ENCODE data around the gene CRADD.

CRADD gene

GRCh38 chr12:93882763-93883162 is 205.6 kb downstream of the CRADD start:
- no peak for TF ChIP-seq CTCF (IDR thresholded peaks at IDR 0.05)

DNA sequence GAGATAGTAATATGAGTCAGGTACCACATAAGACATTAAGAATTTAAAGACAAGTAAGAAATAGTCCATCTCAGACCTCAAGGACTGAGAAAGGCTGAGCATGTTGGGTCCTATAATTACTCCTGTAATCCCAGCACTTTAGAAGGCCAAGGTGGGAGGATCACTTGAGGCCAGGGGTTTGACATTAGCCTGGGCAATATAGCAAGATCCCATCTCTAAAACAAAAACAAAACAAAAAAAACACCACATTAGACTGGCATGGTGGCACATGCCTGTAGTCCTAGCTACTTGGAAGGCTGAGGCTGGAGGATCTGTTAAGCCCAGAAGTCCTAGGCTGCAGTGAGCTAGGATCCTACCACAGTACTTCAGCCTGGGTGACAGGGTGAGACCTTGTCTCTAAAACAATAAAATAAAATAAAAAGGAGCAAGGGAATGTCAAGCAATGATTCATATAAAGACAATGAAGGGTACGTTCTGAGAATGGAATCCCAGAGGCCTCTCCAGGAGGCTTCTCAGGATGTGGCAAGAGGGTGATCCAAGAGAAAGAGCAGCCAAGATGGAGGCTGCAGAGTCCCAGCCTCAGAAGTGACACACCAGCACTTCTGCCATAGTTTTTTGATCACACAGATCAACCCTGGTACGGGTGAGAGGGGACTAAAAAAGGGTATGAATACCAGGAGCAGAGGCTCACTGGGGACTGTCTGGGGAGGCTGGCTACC is 206.4 kb downstream of the CRADD start:
- no peak for TF ChIP-seq CTCF (IDR thresholded peaks at IDR 0.05)

DNA sequence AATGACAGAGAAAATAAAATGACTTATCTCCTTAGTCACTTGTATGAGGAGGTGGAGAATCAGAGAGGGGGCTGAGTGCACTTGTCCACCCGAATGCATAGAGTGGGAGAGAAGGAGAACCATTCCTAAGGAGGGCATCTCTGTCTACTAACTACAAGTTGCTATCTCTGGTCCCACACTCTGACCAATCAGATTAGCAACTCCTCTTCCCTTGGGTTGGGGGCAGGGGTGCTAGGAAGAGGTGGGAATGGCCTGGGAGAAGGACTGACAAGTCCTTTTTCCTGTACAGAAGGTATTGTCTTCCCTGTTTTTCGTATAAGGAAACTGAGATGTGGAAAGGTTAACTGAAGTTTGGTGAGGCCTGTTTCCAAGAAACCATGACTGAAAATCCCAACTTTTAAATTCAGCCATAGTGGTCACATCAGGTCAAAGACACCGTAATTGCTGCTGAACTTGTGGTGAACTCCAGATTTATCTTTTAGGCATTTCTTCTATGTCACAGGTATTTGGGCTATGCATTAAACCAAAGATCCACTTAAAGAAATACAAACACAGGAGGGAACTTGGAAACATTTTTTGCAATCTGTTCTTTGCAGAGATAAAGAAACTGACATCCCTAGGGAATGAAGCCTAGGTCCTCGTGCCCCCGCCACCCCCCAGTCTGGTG is 207.8 kb downstream of the CRADD start:
- TF ChIP-seq CTCF (IDR thresholded peaks at IDR 0.05), result no peak

GRCh38 chr12:93886533-93887511 is 209.6 kb downstream of the CRADD start:
- TF ChIP-seq CTCF (IDR thresholded peaks at IDR 0.05), result no peak

GRCh38 chr12:93888964-93889363 is 211.8 kb downstream of the CRADD start:
- no peak for TF ChIP-seq CTCF (IDR thresholded peaks at IDR 0.05)

DNA sequence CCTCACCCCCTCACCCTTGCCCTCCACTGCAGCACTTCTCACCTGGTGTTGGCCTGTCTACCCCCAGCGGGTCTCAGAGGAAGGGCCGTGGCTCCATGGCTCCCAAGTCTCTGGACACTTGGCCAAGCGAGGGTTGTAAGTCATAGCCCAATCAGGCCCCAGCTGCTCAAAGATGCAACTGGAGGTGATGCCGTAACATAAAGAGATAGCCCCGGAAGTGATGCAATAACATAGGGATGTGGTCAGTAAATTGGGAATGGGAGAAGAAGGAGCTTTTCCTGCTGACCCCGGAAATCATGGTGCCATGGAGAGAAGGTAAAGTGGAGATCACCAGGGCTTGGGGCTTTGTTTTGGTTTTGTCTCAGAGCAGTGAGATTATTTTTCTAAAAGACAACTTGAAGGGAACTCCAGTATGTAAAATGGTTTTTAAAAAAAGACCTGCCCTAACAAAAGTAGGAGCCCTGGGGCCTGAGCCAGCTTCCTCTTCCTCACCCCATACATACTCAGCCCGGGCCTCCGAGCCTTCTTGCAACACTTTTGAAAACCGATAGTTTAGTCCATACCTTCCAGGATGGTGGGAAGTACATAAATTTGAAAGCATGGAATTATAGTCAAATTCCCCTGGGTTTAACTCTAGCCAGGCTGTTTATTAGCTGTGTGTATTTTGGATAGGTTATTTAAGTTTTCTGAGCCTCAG is 212.5 kb downstream of the CRADD start:
- no peak for TF ChIP-seq CTCF (IDR thresholded peaks at IDR 0.05)
